A549 (cell line): ENCODE measurements around the gene PKN1. TPM values are rescaled to one million over a fixed set of nuclear protein-coding genes. Genes with fewer than 3 reads are reported as not detected.

ENCODE experiments used
- ATAC-seq, 2 experiments: fragments of 200-7000 bp in 1 of 2; fragments of >200 bp in 1 of 2; cut with Nextera tagmentation in 1 of 2; cut with Tn5 transposase in 1 of 2; 3 replicates each; pipeline versions ENCODE4 v1.8.0 to v1.9.1; 2018 to 2020; ENCODE audit warnings: mild to moderate bottlenecking in 1 of 2, moderate library complexity in 1 of 2
- CTCF ChIA-PET: fragments of 300-600 bp; sonication (Branson Sonifier 250); formaldehyde crosslinking; extraction: SDS; loops from one replicate; lab custom pipeline; 2021; ENCODE audit warnings: antibody characterized with exemption, inconsistent platforms; lab: Yijun Ruan, JAX
- POLR2A ChIA-PET: fragments of 350-600 bp; formaldehyde crosslinking; extraction: SDS; loops from one replicate; lab custom pipeline; 2021; ENCODE audit warnings: antibody characterized with exemption, inconsistent platforms; lab: Yijun Ruan, JAX
- DNase-seq, 2 experiments: peaks; one replicate each; pipeline versions ENCODE4 v3.0.0 to v3.0.0-alpha.2; 2011 to 2016; ENCODE audit warnings: low read depth in 1 of 2, low spot score in 1 of 2
- FAIRE-seq: peaks from 2 replicates; lab custom pipeline; 2011; peaks lifted over from hg19 to GRCh38; lab: Jason Lieb, UNC
- H3K27ac ChIP-seq, 2 experiments: fragments of >200 bp; sonication (Bioruptor Twin); formaldehyde crosslinking; 3 replicates each; pipeline ENCODE4 v1.5.1; 2016 to 2017
- H3K4me1 ChIP-seq: fragments of >200 bp; sonication (Bioruptor Twin); formaldehyde crosslinking; 3 replicates; pipeline ENCODE4 v1.6.1; 2016
- H3K4me2 ChIP-seq: fragments of >200 bp; sonication (Bioruptor Twin); formaldehyde crosslinking; 3 replicates; pipeline ENCODE4 v1.6.1; 2016
- H3K4me3 ChIP-seq: fragments of >200 bp; sonication (Bioruptor Twin); formaldehyde crosslinking; 3 replicates; pipeline ENCODE4 v1.5.1; 2016
- H3K9me3 ChIP-seq: fragments of >200 bp; sonication (Bioruptor Twin); formaldehyde crosslinking; 3 replicates; pipeline ENCODE4 v1.6.1; 2016
- CBX2 ChIP-seq: fragments of 200-600 bp; sonication (generic); IDR thresholded peaks from 2 replicates; pipeline ENCODE4 v1.6.1; 2016; ENCODE audit warnings: low read depth, mild to moderate bottlenecking, borderline replicate concordance
- CHD2 ChIP-seq: fragments of 150-350 bp; IDR thresholded peaks from 2 replicates; pipeline ENCODE4 v1.6.1; 2014; ENCODE audit warnings: low read length; ENCODE audit not compliant: partially characterized antibody
- CHD4 ChIP-seq: fragments of 200-600 bp; sonication (generic); IDR thresholded peaks from 2 replicates; pipeline ENCODE4 v1.6.1; 2016; ENCODE audit warnings: antibody characterized with exemption, mild to moderate bottlenecking, borderline replicate concordance
- EHF ChIP-seq: fragments of 250-450 bp; sonication (Bioruptor Pico); IDR thresholded peaks from 2 replicates; pipeline ENCODE4 v1.5.0; 2020; ENCODE audit warnings: mild to moderate bottlenecking
- ESRRA ChIP-seq: fragments of 150-350 bp; IDR thresholded peaks from 2 replicates; pipeline ENCODE4 v1.6.1; 2014; ENCODE audit warnings: mild to moderate bottlenecking, low read length, borderline replicate concordance
- FOSB ChIP-seq: fragments of 250-450 bp; sonication (Bioruptor Pico); IDR thresholded peaks from 2 replicates; pipeline ENCODE4 v1.5.0; 2020; ENCODE audit warnings: mild to moderate bottlenecking, moderate library complexity
- FOSL2 ChIP-seq, 2 experiments: fragments of 450-650 bp in 1 of 2; fragments of >200 bp in 1 of 2; sonication (Bioruptor Twin) in 1 of 2; formaldehyde crosslinking; IDR thresholded peaks; 2 replicates each; pipeline versions ENCODE4 v1.5.0 to v1.6.1; 2016 to 2020; ENCODE audit warnings: mild to moderate bottlenecking in 1 of 2, moderate library complexity in 1 of 2
- FOXS1 ChIP-seq: fragments of 250-450 bp; sonication (Bioruptor Pico); IDR thresholded peaks from 2 replicates; pipeline ENCODE4 v1.5.0; 2020; ENCODE audit warnings: mild to moderate bottlenecking, moderate library complexity
- HOXA7 ChIP-seq: fragments of 250-450 bp; sonication (Bioruptor Pico); IDR thresholded peaks from 2 replicates; pipeline ENCODE4 v1.5.0; 2020; ENCODE audit warnings: mild to moderate bottlenecking, moderate library complexity
- HOXB13 ChIP-seq: fragments of 250-450 bp; sonication (Bioruptor Pico); IDR thresholded peaks from 2 replicates; pipeline ENCODE4 v1.5.0; 2020; ENCODE audit warnings: low read depth, mild to moderate bottlenecking, moderate library complexity
- HOXB5 ChIP-seq: fragments of 250-450 bp; sonication (Bioruptor Pico); IDR thresholded peaks from 2 replicates; pipeline ENCODE4 v1.5.0; 2020; ENCODE audit warnings: mild to moderate bottlenecking, moderate library complexity
- JUNB ChIP-seq: fragments of >200 bp; sonication (Bioruptor Twin); formaldehyde crosslinking; IDR thresholded peaks from 2 replicates; pipeline ENCODE4 v1.6.1; 2016
- KDM1A ChIP-seq: fragments of 200-600 bp; sonication (generic); IDR thresholded peaks from 2 replicates; pipeline ENCODE4 v1.6.1; 2016; ENCODE audit warnings: low read depth, mild to moderate bottlenecking
- MAZ ChIP-seq: fragments of 150-350 bp; IDR thresholded peaks from 2 replicates; pipeline ENCODE4 v1.6.1; 2014; ENCODE audit warnings: antibody characterized with exemption, low read depth, low read length, borderline replicate concordance
- NR3C1 ChIP-seq: fragments of >200 bp; sonication (Bioruptor Twin); formaldehyde crosslinking; IDR thresholded peaks from 3 replicates; pipeline ENCODE4 v1.6.1; 2017
- PHF8 ChIP-seq: fragments of 200-600 bp; sonication (generic); IDR thresholded peaks from 2 replicates; pipeline ENCODE4 v1.6.1; 2016; ENCODE audit warnings: low read depth, mild to moderate bottlenecking, antibody characterized with exemption, moderate library complexity, borderline replicate concordance
- POLR2A ChIP-seq: IDR thresholded peaks from 2 replicates; pipeline ENCODE4 v1.6.1; 2012; ENCODE audit warnings: mild to moderate bottlenecking, low read length
- POLR2AphosphoS2 ChIP-seq: conservative IDR thresholded peaks from 2 replicates; pipeline ENCODE4 v1.6.1; 2012; ENCODE audit warnings: low read length, improper control_type of control experiment, inconsistent platforms
- RAD21 ChIP-seq, 2 experiments: fragments of >200 bp in 1 of 2; sonication (Bioruptor Twin) in 1 of 2; formaldehyde crosslinking in 1 of 2; IDR thresholded peaks in 1 of 2; conservative IDR thresholded peaks in 1 of 2; 2 replicates in 1 of 2; 3 replicates in 1 of 2; pipeline ENCODE4 v1.6.1; 2012 to 2018; ENCODE audit warnings: inconsistent platforms in 1 of 2
- RCOR1 ChIP-seq: fragments of 150-350 bp; IDR thresholded peaks from 2 replicates; pipeline ENCODE4 v1.6.1; 2014; ENCODE audit warnings: antibody characterized with exemption, low read length, low read depth
- RFX5 ChIP-seq: fragments of 450-650 bp; IDR thresholded peaks from 2 replicates; pipeline ENCODE4 v1.7.1; 2014; ENCODE audit warnings: antibody characterized with exemption, mild to moderate bottlenecking, moderate library complexity
- TFCP2L1 ChIP-seq: fragments of 250-450 bp; sonication (Bioruptor Pico); IDR thresholded peaks from 2 replicates; pipeline ENCODE4 v1.5.0; 2021; ENCODE audit warnings: mild to moderate bottlenecking
- USF2 ChIP-seq: fragments of 450-650 bp; IDR thresholded peaks from 2 replicates; pipeline ENCODE4 v1.6.1; 2014; ENCODE audit warnings: antibody characterized with exemption
- ZC3H11A ChIP-seq: fragments of 450-650 bp; IDR thresholded peaks from 2 replicates; pipeline ENCODE4 v1.6.1; 2014; ENCODE audit warnings: antibody characterized with exemption, mild to moderate bottlenecking
- ZNF302 ChIP-seq: fragments of 250-450 bp; sonication (Bioruptor Pico); IDR thresholded peaks from 2 replicates; pipeline ENCODE4 v1.9.0; 2021; ENCODE audit warnings: inconsistent platforms, mild to moderate bottlenecking, moderate library complexity
- ZSCAN20 ChIP-seq: fragments of 250-450 bp; sonication (Bioruptor Pico); IDR thresholded peaks from 2 replicates; pipeline ENCODE4 v1.8.0; 2022; ENCODE audit warnings: mild to moderate bottlenecking, moderate library complexity
- WGBS: methylation state at CpG from one replicate; pipeline ENCODE4 v1.1.6; 2017; ENCODE audit errors: missing lambda C conversion rate; 5-methylcytosine and 5-hydroxymethylcytosine counted together
- polyA plus RNA-seq, 4 experiments: library from polyadenylated mRNA; depleted of rRNA in 3 of 4; stranded (reverse); fragments of >200 nt; fragmentation: RNase III in 1 of 4; extraction: RNeasy Plus Mini Kit Qiagen cat#74134 plus additional on column Dnase treatment in 1 of 4; gene quantifications; 2 replicates in 3 of 4; 3 replicates in 1 of 4; pipeline ENCODE4 v1.2.3, GENCODE V29; 2011 to 2017

Gene PKN1
- polyA plus RNA-seq, 2 of the 4 experiments (the other 2 are of a cell fraction): 33.4 to 37.3 TPM

- no peak for FAIRE-seq
- Histone ChIP-seq H3K4me2 (no peak overlapping the region), H3K4me1 (no peaks in the 10 kb centered on the region), H3K4me3 (no peak overlapping the region)
- CTCF ChIA-PET: interaction anchor here (3.0 to 3.9 kb wide), 3 partner anchors 40 to 267 kb away, joined by 12 to 22 read pairs (median 22); partner anchors contain the start of gene ASF1B
- ATAC-seq: no peak
- TF ChIP-seq HOXB13 (CRISPR knock-in tag) (no peak), EHF (CRISPR knock-in tag) (no peak), ESRRA (no peak), JUNB (no peak), RFX5 (no peak), NR3C1 (no peak), ZSCAN20 (CRISPR knock-in tag) (no peak), HOXB5 (CRISPR knock-in tag) (no peak), HOXA7 (CRISPR knock-in tag) (no peak), MAZ (no peak), POLR2AphosphoS2 (no peak), CHD2 (no peak), FOSL2 (IDR thresholded peaks at IDR 0.05) (no peak), FOSL2 (CRISPR knock-in tag; IDR thresholded peaks at IDR 0.05) (no peak), RCOR1 (no peak), ZC3H11A (no peak), ZNF302 (no peak), RAD21 (conservative IDR thresholded peaks at IDR 0.05 in 1 of 2, IDR thresholded peaks at IDR 0.05 in 1 of 2) (no peak), CBX2 (no peak), FOXS1 (no peak)
- TF ChIP-seq, all 56 proteins: peak for 0
- no peak for DNase-seq
- WGBS: 100% methylated on average over 4 of the region's 9 CpGs
- no peak overlapping the region for H3K27ac ChIP-seq
- POLR2A ChIA-PET: interaction anchor here (0.6 kb wide), 1 partner anchor 41 kb away, joined by 3 read pairs; no protein-coding TSS in a partner anchor
- no peaks in the 10 kb centered on the region for H3K9me3 ChIP-seq
Measured at GRCh38 chr19:14404312-14404711, 28.8 kb upstream of the PKN1 start.

- no peak for DNase-seq
- TF ChIP-seq PHF8 (no peak), KDM1A (no peak), RFX5 (no peak), POLR2A (no peak), FOSL2 (IDR thresholded peaks at IDR 0.05) (no peak), FOSL2 (CRISPR knock-in tag; IDR thresholded peaks at IDR 0.05) (no peak), USF2 (no peak), CHD4 (no peak), FOXS1 (no peak), HOXB13 (CRISPR knock-in tag) (no peak), TFCP2L1 (no peak), RCOR1 (no peak), FOSB (CRISPR knock-in tag) (no peak)
- ChIA-PET POLR2A (no interaction called here), CTCF (interaction anchor here (0.5 to 3.9 kb wide), 16 partner anchors 11 to 321 kb away, joined by 3 to 22 read pairs (median 5); partner anchors contain the start of genes ADGRE5 and ASF1B)
- WGBS: 93% methylated on average over 6 of the region's 6 CpGs
- Histone ChIP-seq H3K4me3 (no peak overlapping the region), H3K9me3 (no peaks in the 10 kb centered on the region), H3K4me1 (no peaks in the 10 kb centered on the region), H3K27ac (no peak overlapping the region; a peak in 1 of 6 replicates), H3K4me2 (no peak overlapping the region)
- no peak for ATAC-seq
- no peak for FAIRE-seq
Measured at GRCh38 chr19:14405380-14405757, 27.7 kb upstream of the PKN1 start.
